Diencephalon (tissue), 1 donor: Measurements from ENCODE around the gene LALBA. TPM values are rescaled to one million over a fixed set of nuclear protein-coding genes. Genes with fewer than 3 reads are reported as not detected.

Source experiments
- total RNA-seq: library from RNA; depleted of rRNA; stranded (reverse); fragments of >200 nt; gene quantifications from one replicate; pipeline ENCODE4 v1.2.3, GENCODE V29; 2014

Gene LALBA
- not detected for total RNA-seq

GRCh38 chr12:48569946-48570345 is at the start of gene LALBA:
Gene LALBA, minus strand, starts transcription at chr12:48570046. Its CDS starts 26 bp downstream, at chr12:48570020.

DNA sequence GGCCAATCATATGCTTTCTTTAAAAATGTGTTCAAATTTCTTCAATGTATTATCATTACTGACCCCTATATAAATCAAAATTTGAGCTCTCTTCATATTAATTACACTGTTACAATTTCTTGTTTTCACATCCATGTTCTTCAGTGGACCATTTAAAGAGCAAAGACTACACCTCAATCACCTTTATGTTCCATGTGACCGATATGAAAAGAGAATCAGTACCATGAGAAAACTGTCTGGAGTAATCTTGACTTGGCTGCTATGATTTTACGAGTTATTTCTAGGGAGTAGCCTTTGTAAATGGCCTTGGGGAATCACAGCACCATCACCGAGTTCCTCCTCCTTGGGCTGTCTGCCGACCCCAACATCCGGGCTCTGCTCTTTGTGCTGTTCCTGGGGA is 44.5 kb downstream of the LALBA start, which contains the start of gene OR8S1:
TSS of gene OR8S1 (plus strand) at position 301 of the 400 bp plus-strand sequence. CDS start at position 301, 0 bp downstream.

Other genes starting within 250 kb of the LALBA start
- gene ZNF641, start 219.1 kb downstream of the LALBA start, total RNA-seq, result 42.4 TPM
- not detected for gene ANP32D, start 97.5 kb downstream of the LALBA start, total RNA-seq
- gene C12orf54, start 87.5 kb downstream of the LALBA start, total RNA-seq, result not detected
- not detected for gene OR8S1, start 44.4 kb downstream of the LALBA start, total RNA-seq
- 68.5 TPM for gene KANSL2, start 112.2 kb upstream of the LALBA start, total RNA-seq
- 39.2 TPM for gene CCNT1, start 146.7 kb upstream of the LALBA start, total RNA-seq
- gene ADCY6, start 219.0 kb upstream of the LALBA start, total RNA-seq, result 35.5 TPM
- 45.2 TPM for gene CACNB3, start 248.4 kb upstream of the LALBA start, total RNA-seq